H1 (cell line): ENCODE results near the gene ANAPC10. TPM values are rescaled to one million over a fixed set of nuclear protein-coding genes. Genes with fewer than 3 reads are reported as not detected.

Experiments
- CTCF ChIA-PET: fragments of 300-600 bp; sonication (Branson Sonifier 250); formaldehyde crosslinking; loops from one replicate; lab custom pipeline; 2021; ENCODE audit not compliant: partially characterized antibody; lab: Charles Lee
- POLR2A ChIA-PET: fragments of 300-600 bp; sonication (Branson Sonifier 250); formaldehyde crosslinking; loops from one replicate; lab custom pipeline; 2021; ENCODE audit warnings: inconsistent platforms; ENCODE audit not compliant: partially characterized antibody; lab: Charles Lee
- DNase-seq, 2 experiments: peaks; one replicate each; pipeline versions ENCODE4 v3.0.0 to v3.0.0-alpha.2; 2010 to 2022; ENCODE audit warnings: low spot score in 2 of 2, low read depth in 1 of 2, mixed read lengths in 1 of 2
- FAIRE-seq: peaks from 2 replicates; lab custom pipeline; 2011; peaks lifted over from hg19 to GRCh38; lab: Jason Lieb, UNC
- H2AFZ ChIP-seq: 2 replicates; pipeline ENCODE4 v1.8.1; 2012; ENCODE audit warnings: low read length, inconsistent platforms
- H2AK5ac ChIP-seq: 2 replicates; pipeline ENCODE4 v1.6.1; 2013; ENCODE audit warnings: low read depth, low read length
- H2BK120ac ChIP-seq: replicated peaks from 2 replicates; pipeline ENCODE3; 2013; ENCODE audit warnings: low read depth, low read length, inconsistent platforms
- H2BK12ac ChIP-seq: 2 replicates; pipeline ENCODE4 v1.6.1; 2013; ENCODE audit warnings: low read depth, low read length
- H2BK15ac ChIP-seq: 2 replicates; pipeline ENCODE4 v1.6.1; 2013; ENCODE audit warnings: low read length
- H2BK20ac ChIP-seq: 2 replicates; pipeline ENCODE4 v1.6.1; 2013; ENCODE audit warnings: low read length
- H2BK5ac ChIP-seq: 2 replicates; pipeline ENCODE4 v1.6.1; 2013; ENCODE audit warnings: low read depth, low read length
- H3K14ac ChIP-seq: 2 replicates; pipeline ENCODE4 v1.6.1; 2013; ENCODE audit warnings: inconsistent platforms; ENCODE audit not compliant: insufficient read length
- H3K18ac ChIP-seq: 2 replicates; pipeline ENCODE4 v1.6.1; 2013; ENCODE audit warnings: low read length; ENCODE audit errors: extremely low read depth
- H3K23ac ChIP-seq: 2 replicates; pipeline ENCODE4 v1.6.1; 2013; ENCODE audit warnings: inconsistent platforms; ENCODE audit not compliant: insufficient read length
- H3K23me2 ChIP-seq: 2 replicates; pipeline ENCODE4 v1.6.1; 2013; ENCODE audit warnings: low read depth, low read length
- H3K27ac ChIP-seq: 2 replicates; pipeline ENCODE4 v1.6.1; 2011; ENCODE audit warnings: low read depth, low read length, inconsistent platforms
- H3K27me3 ChIP-seq, 4 experiments: replicated peaks in 1 of 4; 1 replicate in 1 of 4; 2 replicates in 3 of 4; pipeline versions ENCODE4 v1.6.1 to v1.8.1; 2011 to 2013; ENCODE audit warnings: low read length in 3 of 4, mild to moderate bottlenecking in 3 of 4, inconsistent platforms in 2 of 4, mixed read lengths in 2 of 4, moderate library complexity in 1 of 4; ENCODE audit not compliant: control insufficient read depth in 3 of 4, insufficient read depth in 3 of 4; ENCODE audit errors: extremely low read depth in 1 of 4
- H3K36me3 ChIP-seq, 4 experiments: 2 replicates each; pipeline versions ENCODE4 v1.6.1 to v1.8.1; 2011 to 2013; ENCODE audit warnings: mild to moderate bottlenecking in 4 of 4, low read length in 3 of 4, moderate library complexity in 2 of 4, control low read depth in 1 of 4, inconsistent platforms in 1 of 4; ENCODE audit not compliant: insufficient read depth in 4 of 4, control insufficient read depth in 2 of 4
- H3K4ac ChIP-seq: replicated peaks from 2 replicates; pipeline ENCODE3; 2013; ENCODE audit warnings: low read length, low read depth, mixed read lengths, inconsistent platforms; ENCODE audit not compliant: insufficient read length
- H3K4me1 ChIP-seq, 4 experiments: replicated peaks in 1 of 4; 1 replicate in 1 of 4; 2 replicates in 3 of 4; pipeline versions ENCODE4 v1.6.1 to v1.8.1; 2011 to 2013; ENCODE audit warnings: low read length in 3 of 4, inconsistent platforms in 2 of 4, mixed read lengths in 1 of 4; ENCODE audit not compliant: insufficient read depth in 4 of 4, control insufficient read depth in 3 of 4
- H3K4me2 ChIP-seq, 2 experiments: 2 replicates each; pipeline versions ENCODE4 v1.6.1 to v1.8.1; 2011 to 2013; ENCODE audit warnings: low read depth in 2 of 2, low read length in 2 of 2, control low read depth in 1 of 2, inconsistent platforms in 1 of 2, mild to moderate bottlenecking in 1 of 2; ENCODE audit not compliant: insufficient read depth in 1 of 2
- H3K4me3 ChIP-seq, 4 experiments: fragments of 200-600, 300-600 bp in 1 of 4; sonication (generic), shearing (Covaris generic), sonication (Bioruptor Twin) in 1 of 4; 2 replicates each; pipeline versions ENCODE4 v1.5.1 to v1.8.1; 2011 to 2016; ENCODE audit warnings: low read length in 4 of 4, low read depth in 3 of 4, control low read depth in 2 of 4, inconsistent platforms in 2 of 4, mild to moderate bottlenecking in 2 of 4, mixed read lengths in 1 of 4, moderate library complexity in 1 of 4; ENCODE audit not compliant: insufficient read depth in 2 of 4; ENCODE audit errors: extremely low read depth in 1 of 4
- H3K56ac ChIP-seq: replicated peaks from 2 replicates; pipeline ENCODE3; 2013; ENCODE audit warnings: low read depth, mild to moderate bottlenecking, mixed read lengths, low read length, inconsistent platforms; ENCODE audit not compliant: insufficient read length
- H3K79me1 ChIP-seq: 2 replicates; pipeline ENCODE4 v1.6.1; 2013; ENCODE audit warnings: low read depth, low read length, control low read depth
- H3K79me2 ChIP-seq, 2 experiments: 2 replicates each; pipeline versions ENCODE4 v1.6.1 to v1.8.1; 2012 to 2013; ENCODE audit warnings: low read length in 2 of 2, mild to moderate bottlenecking in 2 of 2, inconsistent platforms in 1 of 2; ENCODE audit not compliant: insufficient read depth in 2 of 2, control insufficient read depth in 1 of 2
- H3K9ac ChIP-seq, 4 experiments: replicated peaks in 1 of 4; 1 replicate in 1 of 4; 2 replicates in 3 of 4; pipeline versions ENCODE4 v1.6.1 to v1.8.1; 2011 to 2013; ENCODE audit warnings: low read depth in 3 of 4, low read length in 3 of 4, control low read depth in 2 of 4, mild to moderate bottlenecking in 2 of 4, moderate library complexity in 2 of 4, inconsistent platforms in 1 of 4; ENCODE audit errors: extremely low read depth in 1 of 4
- H3K9me3 ChIP-seq, 2 experiments: 2 replicates each; pipeline versions ENCODE4 v1.6.1 to v1.8.1; 2012 to 2013; ENCODE audit warnings: mild to moderate bottlenecking in 2 of 2, moderate library complexity in 2 of 2, control low read depth in 1 of 2, inconsistent platforms in 1 of 2, low read depth in 1 of 2, low read length in 1 of 2, mixed read lengths in 1 of 2; ENCODE audit not compliant: insufficient read depth in 2 of 2
- H4K20me1 ChIP-seq, 2 experiments: replicated peaks in 1 of 2; 2 replicates each; pipeline versions ENCODE3 to v1.8.1; 2011 to 2013; ENCODE audit warnings: inconsistent platforms in 2 of 2, low read length in 2 of 2, mild to moderate bottlenecking in 1 of 2; ENCODE audit not compliant: insufficient read depth in 2 of 2, control insufficient read depth in 1 of 2
- H4K5ac ChIP-seq: 2 replicates; pipeline ENCODE4 v1.6.1; 2013; ENCODE audit warnings: low read length, low read depth, mixed read lengths, inconsistent platforms; ENCODE audit not compliant: insufficient read length
- H4K8ac ChIP-seq: 2 replicates; pipeline ENCODE4 v1.8.0; 2013; ENCODE audit warnings: mild to moderate bottlenecking, moderate library complexity, low read length, inconsistent platforms; ENCODE audit not compliant: insufficient read depth; ENCODE audit errors: extremely low read depth
- H4K91ac ChIP-seq: replicated peaks from 2 replicates; pipeline ENCODE3; 2013; ENCODE audit warnings: low read length, mixed read lengths, inconsistent platforms; ENCODE audit not compliant: insufficient read length
- KDM1A ChIP-seq: fragments of 200-600, 300-600 bp; sonication (generic); IDR thresholded peaks from 2 replicates; pipeline ENCODE4 v1.7.1; 2016; ENCODE audit warnings: mild to moderate bottlenecking, low read length, borderline replicate concordance
- PHF8 ChIP-seq: fragments of 200-600 bp; sonication (generic); conservative IDR thresholded peaks from 2 replicates; pipeline ENCODE4 v1.7.1; 2012; ENCODE audit warnings: low read depth, mild to moderate bottlenecking, inconsistent platforms, low read length, moderate library complexity
- RAD21 ChIP-seq, 2 experiments: IDR thresholded peaks in 1 of 2; conservative IDR thresholded peaks in 1 of 2; 2 replicates each; pipeline ENCODE4 v1.6.1; 2011; ENCODE audit warnings: low read depth in 2 of 2, low read length in 2 of 2, improper control_type of control experiment in 1 of 2, inconsistent platforms in 1 of 2, mild to moderate bottlenecking in 1 of 2, moderate library complexity in 1 of 2
- WGBS, 2 experiments: shearing (Covaris generic) in 1 of 2; methylation state at CpG; one replicate each; pipeline versions ENCODE4 v1.1.6 to v1.1.7; 2013 to 2015; ENCODE audit warnings: low lambda C conversion rate in 2 of 2, mixed read lengths in 2 of 2, inconsistent platforms in 1 of 2, low coverage in 1 of 2, missing lambda C conversion rate in 1 of 2; ENCODE audit not compliant: insufficient replicate concordance in 2 of 2, insufficient coverage in 1 of 2, insufficient read length in 1 of 2; ENCODE audit errors: extremely low coverage in 1 of 2, missing lambda C conversion rate in 1 of 2; 5-methylcytosine and 5-hydroxymethylcytosine counted together
- polyA plus RNA-seq, 7 experiments: library from polyadenylated mRNA; depleted of rRNA in 3 of 7; stranded (reverse) in 5 of 7; unstranded in 2 of 7; fragments of >200 nt in 5 of 7; fragments of 200-250 nt in 2 of 7; gene quantifications; 1 replicate in 5 of 7; 2 replicates in 1 of 7; 4 replicates in 1 of 7; pipeline versions ENCODE4 v1.2.1 to v1.2.3, GENCODE V29; 2011 to 2013; ENCODE audit warnings: missing spikeins in 2 of 7, mixed read lengths in 2 of 7
- total RNA-seq: library from RNA; stranded (reverse); fragmentation: NEBNext Ultra II Directional; extraction: Animal tissue kit (Norgen Biotek cat#: 25700); gene quantifications from 2 replicates; pipeline ENCODE4 v1.2.1, GENCODE V29; 2021

The ANAPC10 gene
- total and polyA plus RNA-seq, 2 of the 8 experiments (the other 6 are each of a cell fraction or from before 2014, with no cell fraction given), result 17.6 to 23.3 TPM

GRCh38 chr4:144970597-144970996 is 127.4 kb downstream of the ANAPC10 start:
- Histone ChIP-seq H4K20me1 (no peaks in the 10 kb centered on the region), H3K23ac (no peak overlapping the region), H3K4me2 (no peak overlapping the region), H2AK5ac (no peak overlapping the region), H2BK20ac (no peak overlapping the region), H3K36me3 (no peaks in the 10 kb centered on the region), H3K4ac (no peak overlapping the region), H4K5ac (no peak overlapping the region), H3K56ac (no peak overlapping the region), H2BK120ac (no peak overlapping the region), H3K9ac (no peak overlapping the region), H3K4me3 (no peak overlapping the region), H3K9me3 (no peaks in the 10 kb centered on the region), H3K18ac (no peak overlapping the region), H2AFZ (no peak overlapping the region), H3K27me3 (no peaks in the 10 kb centered on the region), H3K27ac (no peak overlapping the region), H3K79me2 (no peaks in the 10 kb centered on the region), H4K91ac (no peak overlapping the region), H4K8ac (no peak overlapping the region), H2BK12ac (no peak overlapping the region), H3K14ac (no peak overlapping the region), H3K23me2 (no peaks in the 10 kb centered on the region), H2BK15ac (no peak overlapping the region), H2BK5ac (no peak overlapping the region), H3K79me1 (no peaks in the 10 kb centered on the region), H3K4me1 (no peaks in the 10 kb centered on the region)
- DNase-seq (no peak), FAIRE-seq (no peak)
- WGBS, 2 experiments, result 80% methylated on average over 1 of the region's 1 CpG; no CpG with 5 or more reads in 1 of the 2 experiments
- POLR2A ChIA-PET, result no interaction called here
- CTCF ChIA-PET, result no interaction called here
- TF ChIP-seq KDM1A (no peak), PHF8 (no peak), RAD21 (IDR thresholded peaks at IDR 0.05 in 1 of 2, conservative IDR thresholded peaks at IDR 0.05 in 1 of 2; ENCODE audit: low read depth in 2 of 2, low read length in 2 of 2) (no peak)
